GM12878 (cell line): ENCODE results near the gene RGS2. TPM values are rescaled to one million over a fixed set of nuclear protein-coding genes. Genes with fewer than 3 reads are reported as not detected.

ENCODE experiments used
- ATAC-seq: fragments of 200-7000 bp; cut with Tn5 transposase; 3 replicates; pipeline ENCODE4 v1.9.1; 2020; ENCODE audit warnings: mild to moderate bottlenecking, moderate library complexity
- BruUV-seq: library from RNA; stranded (reverse); fragments of 400-500 nt; replicated peaks from 2 replicates; lab custom pipeline; 2021; lab: Mats Ljungman, UMichigan
- CTCF ChIA-PET: fragments of 300-600 bp; sonication (Branson Sonifier 250); formaldehyde crosslinking; extraction: SDS; loops from one replicate; lab custom pipeline; 2021; ENCODE audit warnings: inconsistent platforms; lab: Yijun Ruan, JAX
- POLR2A ChIA-PET: fragments of 350-600 bp; formaldehyde crosslinking; extraction: SDS; loops from one replicate; lab custom pipeline; 2021; ENCODE audit warnings: inconsistent platforms; lab: Charles Lee
- RAD21 ChIA-PET: fragments of 300-600 bp; sonication (Branson Sonifier 250); formaldehyde crosslinking; loops from one replicate; lab custom pipeline; 2023; ENCODE audit warnings: antibody characterized with exemption; ENCODE audit not compliant: unreplicated experiment; lab: Charles Lee
- SMC1A ChIA-PET: fragments of 300-600 bp; sonication (Branson Sonifier 250); formaldehyde crosslinking; loops from one replicate; lab custom pipeline; 2023; ENCODE audit not compliant: unreplicated experiment, uncharacterized antibody; lab: Charles Lee
- DNase-seq: peaks from one replicate; pipeline ENCODE4 v3.0.0-alpha.2; 2011; ENCODE audit warnings: low read depth, low spot score
- FAIRE-seq: peaks from 3 replicates; lab custom pipeline; 2011; peaks lifted over from hg19 to GRCh38; lab: Jason Lieb, UNC
- H2AFZ ChIP-seq: 2 replicates; pipeline ENCODE4 v1.6.0; 2011; ENCODE audit warnings: low read depth, low read length, control low read depth; ENCODE audit not compliant: control insufficient read depth
- H3K27ac ChIP-seq: 2 replicates; pipeline ENCODE4 v1.5.1; 2011; ENCODE audit warnings: control low read depth; ENCODE audit not compliant: control insufficient read depth, insufficient read depth
- H3K27me3 ChIP-seq, 2 experiments: replicated peaks in 1 of 2; 2 replicates each; pipeline versions ENCODE4 v1.6.0 to v1.6.1; 2011; ENCODE audit warnings: low read length in 1 of 2; ENCODE audit not compliant: control insufficient read depth in 2 of 2, insufficient read depth in 2 of 2
- H3K36me3 ChIP-seq, 2 experiments: 2 replicates each; pipeline ENCODE4 v1.5.1; 2011; ENCODE audit warnings: low read length in 1 of 2; ENCODE audit not compliant: control insufficient read depth in 2 of 2, insufficient read depth in 2 of 2
- H3K4me1 ChIP-seq: 2 replicates; pipeline ENCODE4 v1.6.1; 2011; ENCODE audit warnings: mild to moderate bottlenecking, low read length, moderate library complexity, mixed read lengths; ENCODE audit not compliant: control insufficient read depth, insufficient read depth
- H3K4me2 ChIP-seq: 2 replicates; pipeline ENCODE4 v1.6.0; 2011; ENCODE audit warnings: control low read depth; ENCODE audit not compliant: control insufficient read depth, insufficient read depth
- H3K4me3 ChIP-seq: fragments of 200-600 bp; sonication (generic); 2 replicates; pipeline ENCODE4 v1.5.1; 2016
- H3K79me2 ChIP-seq: 2 replicates; pipeline ENCODE4 v1.6.0; 2011; ENCODE audit warnings: low read length; ENCODE audit not compliant: control insufficient read depth, insufficient read depth
- H3K9ac ChIP-seq: 2 replicates; pipeline ENCODE4 v1.8.0; 2011; ENCODE audit warnings: low read length, control low read depth, mixed read lengths; ENCODE audit not compliant: control insufficient read depth, insufficient read depth
- H3K9me3 ChIP-seq: replicated peaks from 3 replicates; pipeline ENCODE4 v1.5.1; 2011; ENCODE audit warnings: mild to moderate bottlenecking, low read length; ENCODE audit not compliant: control insufficient read depth, insufficient read depth
- H4K20me1 ChIP-seq: 2 replicates; pipeline ENCODE4 v1.6.0; 2011; ENCODE audit not compliant: control insufficient read depth, insufficient read depth
- BMI1 ChIP-seq: fragments of 450-650 bp; IDR thresholded peaks from 2 replicates; pipeline ENCODE4 v1.6.1; 2016; ENCODE audit warnings: mild to moderate bottlenecking, moderate library complexity, borderline replicate concordance
- CBFB ChIP-seq: IDR thresholded peaks from 2 replicates; pipeline ENCODE4 v1.6.1; 2016; ENCODE audit warnings: antibody characterized with exemption, low read depth
- CEBPB ChIP-seq, 2 experiments: fragments of 150-350 bp in 1 of 2; IDR thresholded peaks; 2 replicates each; pipeline ENCODE4 v1.6.1; 2012 to 2014; ENCODE audit warnings: low read depth in 2 of 2, low read length in 2 of 2, borderline replicate concordance in 1 of 2, inconsistent platforms in 1 of 2
- GABPA ChIP-seq: IDR thresholded peaks from 2 replicates; pipeline ENCODE4 v1.6.1; 2014; ENCODE audit warnings: antibody characterized with exemption, low read depth, mild to moderate bottlenecking, inconsistent platforms
- HDAC6 ChIP-seq: fragments of 200-600 bp; sonication (generic); IDR thresholded peaks from one replicate; pipeline ENCODE4 v1.8.0; 2017; ENCODE audit warnings: antibody characterized with exemption; ENCODE audit not compliant: unreplicated experiment
- MYC ChIP-seq: IDR thresholded peaks from 2 replicates; pipeline ENCODE4 v1.6.1; 2011; ENCODE audit warnings: mild to moderate bottlenecking, low read length, moderate library complexity, inconsistent platforms; ENCODE audit not compliant: insufficient read depth, insufficient replicate concordance, insufficient read length, severe bottlenecking
- NRF1 ChIP-seq: conservative IDR thresholded peaks from 2 replicates; pipeline ENCODE4 v1.6.1; 2011; ENCODE audit warnings: mild to moderate bottlenecking, low read depth, low read length, improper control_type of control experiment
- POLR2AphosphoS2 ChIP-seq: IDR thresholded peaks from 2 replicates; pipeline ENCODE4 v1.6.1; 2011; ENCODE audit warnings: low read depth, mild to moderate bottlenecking, low read length, improper control_type of control experiment, moderate library complexity
- RAD21 ChIP-seq: IDR thresholded peaks from 2 replicates; pipeline ENCODE4 v1.6.1; 2011; ENCODE audit warnings: mild to moderate bottlenecking, low read depth, low read length, moderate library complexity; ENCODE audit not compliant: insufficient read depth
- RUNX3 ChIP-seq: IDR thresholded peaks from 2 replicates; pipeline ENCODE4 v1.6.1; 2012; ENCODE audit warnings: low read length, inconsistent platforms
- SUPT20H ChIP-seq: IDR thresholded peaks from 2 replicates; pipeline ENCODE4 v1.6.1; 2011; ENCODE audit warnings: low read depth, mild to moderate bottlenecking, low read length, moderate library complexity, borderline replicate concordance; ENCODE audit not compliant: control insufficient read depth
- TARDBP ChIP-seq: IDR thresholded peaks from 2 replicates; pipeline ENCODE4 v1.6.1; 2016; ENCODE audit warnings: borderline replicate concordance
- YY1 ChIP-seq: IDR thresholded peaks from 2 replicates; pipeline ENCODE4 v1.6.1; 2011; ENCODE audit warnings: low read depth, mild to moderate bottlenecking, low read length
- ZNF217 ChIP-seq: fragments of 450-650 bp; IDR thresholded peaks from 2 replicates; pipeline ENCODE4 v1.6.1; 2017; ENCODE audit warnings: antibody characterized with exemption, mild to moderate bottlenecking
- in situ Hi-C: fragments of 300-500 bp; cut with MboI; formaldehyde crosslinking; loops from 9 replicates; pipeline ENCODE4 v1.14.3; 2018; ENCODE audit warnings: mixed read lengths
- intact Hi-C: fragments of 100-400 bp; cut with micrococcal nuclease; formaldehyde crosslinking; loops from one replicate; pipeline ENCODE4 v1.14.2; 2022; ENCODE audit not compliant: unreplicated experiment
- polyA plus RNA-seq, 11 experiments: library from polyadenylated mRNA; depleted of rRNA in 4 of 11; unstranded in 6 of 11; stranded (reverse) in 5 of 11; fragments of >200 nt; fragmentation: Nextera tagmentation in 4 of 11; fragmentation: Illumina TruSeq in 1 of 11; extraction: Ambion mirVana in 4 of 11; extraction: Trizol in 1 of 11; gene quantifications; 1 replicate in 1 of 11; 2 replicates in 10 of 11; pipeline versions ENCODE4 v1.2.1 to v1.2.3, GENCODE V29; 2011 to 2016; ENCODE audit warnings: inconsistent platforms in 2 of 11, missing spikeins in 2 of 11, low read depth in 1 of 11
- total RNA-seq, 4 experiments: library from RNA; depleted of rRNA in 3 of 4; stranded (reverse); fragments of >200 nt in 3 of 4; fragmentation: Illumina TruSeq in 1 of 4; extraction: Trizol in 1 of 4; gene quantifications; 2 replicates each; pipeline versions ENCODE4 v1.2.1 to v1.2.3, GENCODE V29; 2013 to 2021
- TF ChIP-seq, protein P1 (sequence below): IDR thresholded peaks from 2 replicates; pipeline ENCODE4 v1.6.1; 2011; ENCODE audit warnings: borderline replicate concordance, low read depth, mild to moderate bottlenecking, moderate library complexity, low read length; ENCODE audit not compliant: insufficient read depth, poor library complexity, severe bottlenecking
- TF ChIP-seq, protein P2 (sequence below): IDR thresholded peaks from 2 replicates; pipeline ENCODE4 v1.6.1; 2012; ENCODE audit warnings: low read depth, low read length, improper control_type of control experiment
- TF ChIP-seq, protein P3 (sequence below): fragments of 450-650 bp; IDR thresholded peaks from 2 replicates; pipeline ENCODE4 v1.6.1; 2018; ENCODE audit warnings: borderline replicate concordance, mild to moderate bottlenecking; ENCODE audit not compliant: partially characterized antibody

The RGS2 gene
- total and polyA plus RNA-seq, 10 of the 15 experiments (the other 5 are each of a cell fraction or from before 2014, with no cell fraction given), result 0.27 to 2.3 (median 0.98) TPM

DNA sequence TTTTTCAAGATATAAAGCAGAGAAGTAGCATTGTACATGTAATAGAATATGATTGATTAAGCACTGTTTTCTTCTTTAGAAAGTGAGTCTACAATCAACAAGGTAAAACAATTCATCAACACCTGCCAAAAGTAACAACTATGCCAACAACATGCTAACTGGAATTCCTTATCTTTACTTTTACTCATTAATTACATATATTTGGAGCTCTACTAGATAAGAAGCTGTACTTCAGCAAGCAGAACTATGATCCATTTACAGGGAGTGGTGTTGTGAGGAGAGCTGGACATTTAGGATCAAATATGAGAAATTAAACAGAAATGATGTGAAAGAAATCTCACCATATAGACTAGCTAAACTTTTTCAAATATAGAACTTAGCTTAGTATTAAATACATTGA, 51.0 kb downstream of the RGS2 start:
- no peak overlapping the region for H3K4me3 ChIP-seq
- no peak overlapping the region for H3K4me2 ChIP-seq
- H3K4me1 ChIP-seq, result no peaks in the 10 kb centered on the region
- no peak overlapping the region for H3K9ac ChIP-seq
- FAIRE-seq (no peak), DNase-seq (no peak), ATAC-seq (no peak)
- no peaks in the 10 kb centered on the region for H3K79me2 ChIP-seq
- H3K36me3 ChIP-seq, result no peaks in the 10 kb centered on the region
- RAD21 ChIA-PET, result no interaction called here
- no peak overlapping the region for H2AFZ ChIP-seq
- POLR2A ChIA-PET, result no interaction called here
- intact Hi-C loops (no loop called here), in situ Hi-C loops (no loop called here)
- no peaks in the 10 kb centered on the region for H4K20me1 ChIP-seq
- SMC1A ChIA-PET, result interaction anchor here (0.6 to 2.8 kb wide), 2 partner anchors 11 to 225 kb away, joined by 3 to 8 read pairs; no protein-coding TSS in a partner anchor
- H3K27me3 ChIP-seq, result no peaks in the 10 kb centered on the region
- CTCF ChIA-PET, result interaction anchor here (1.2 kb wide), 1 partner anchor 160 kb away, joined by 5 read pairs; no protein-coding TSS in a partner anchor
- TF ChIP-seq NRF1 (no peak), HDAC6 (no peak), CBFB (no peak), POLR2AphosphoS2 (no peak), RAD21 (no peak), ZNF217 (no peak), MYC (no peak), GABPA (no peak), BMI1 (no peak), YY1 (no peak), RUNX3 (no peak), CEBPB (IDR thresholded peaks at IDR 0.05; ENCODE audit: borderline replicate concordance in 1 of 2, low read depth in 2 of 2, low read length in 2 of 2) (no peak), TARDBP (no peak), SUPT20H (no peak)
- TF ChIP-seq, protein P1, sequence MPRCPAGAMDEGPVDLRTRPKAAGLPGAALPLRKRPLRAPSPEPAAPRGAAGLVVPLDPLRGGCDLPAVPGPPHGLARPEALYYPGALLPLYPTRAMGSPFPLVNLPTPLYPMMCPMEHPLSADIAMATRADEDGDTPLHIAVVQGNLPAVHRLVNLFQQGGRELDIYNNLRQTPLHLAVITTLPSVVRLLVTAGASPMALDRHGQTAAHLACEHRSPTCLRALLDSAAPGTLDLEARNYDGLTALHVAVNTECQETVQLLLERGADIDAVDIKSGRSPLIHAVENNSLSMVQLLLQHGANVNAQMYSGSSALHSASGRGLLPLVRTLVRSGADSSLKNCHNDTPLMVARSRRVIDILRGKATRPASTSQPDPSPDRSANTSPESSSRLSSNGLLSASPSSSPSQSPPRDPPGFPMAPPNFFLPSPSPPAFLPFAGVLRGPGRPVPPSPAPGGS, result no peak
- TF ChIP-seq, protein P2, sequence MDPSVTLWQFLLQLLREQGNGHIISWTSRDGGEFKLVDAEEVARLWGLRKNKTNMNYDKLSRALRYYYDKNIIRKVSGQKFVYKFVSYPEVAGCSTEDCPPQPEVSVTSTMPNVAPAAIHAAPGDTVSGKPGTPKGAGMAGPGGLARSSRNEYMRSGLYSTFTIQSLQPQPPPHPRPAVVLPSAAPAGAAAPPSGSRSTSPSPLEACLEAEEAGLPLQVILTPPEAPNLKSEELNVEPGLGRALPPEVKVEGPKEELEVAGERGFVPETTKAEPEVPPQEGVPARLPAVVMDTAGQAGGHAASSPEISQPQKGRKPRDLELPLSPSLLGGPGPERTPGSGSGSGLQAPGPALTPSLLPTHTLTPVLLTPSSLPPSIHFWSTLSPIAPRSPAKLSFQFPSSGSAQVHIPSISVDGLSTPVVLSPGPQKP, result no peak
- TF ChIP-seq, protein P3, sequence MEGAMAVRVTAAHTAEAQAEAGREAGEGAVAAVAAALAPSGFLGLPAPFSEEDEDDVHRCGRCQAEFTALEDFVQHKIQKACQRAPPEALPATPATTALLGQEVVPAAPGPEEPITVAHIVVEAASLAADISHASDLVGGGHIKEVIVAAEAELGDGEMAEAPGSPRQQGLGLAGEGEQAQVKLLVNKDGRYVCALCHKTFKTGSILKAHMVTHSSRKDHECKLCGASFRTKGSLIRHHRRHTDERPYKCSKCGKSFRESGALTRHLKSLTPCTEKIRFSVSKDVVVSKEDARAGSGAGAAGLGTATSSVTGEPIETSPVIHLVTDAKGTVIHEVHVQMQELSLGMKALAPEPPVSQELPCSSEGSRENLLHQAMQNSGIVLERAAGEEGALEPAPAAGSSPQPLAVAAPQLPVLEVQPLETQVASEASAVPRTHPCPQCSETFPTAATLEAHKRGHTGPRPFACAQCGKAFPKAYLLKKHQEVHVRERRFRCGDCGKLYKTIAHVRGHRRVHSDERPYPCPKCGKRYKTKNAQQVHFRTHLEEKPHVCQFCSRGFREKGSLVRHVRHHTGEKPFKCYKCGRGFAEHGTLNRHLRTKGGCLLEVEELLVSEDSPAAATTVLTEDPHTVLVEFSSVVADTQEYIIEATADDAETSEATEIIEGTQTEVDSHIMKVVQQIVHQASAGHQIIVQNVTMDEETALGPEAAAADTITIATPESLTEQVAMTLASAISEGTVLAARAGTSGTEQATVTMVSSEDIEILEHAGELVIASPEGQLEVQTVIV, result no peak
- TF ChIP-seq, all 136 proteins: peak for 0
- BruUV-seq, result no TSS peak
- no peaks in the 10 kb centered on the region for H3K9me3 ChIP-seq
- no peak overlapping the region for H3K27ac ChIP-seq
